G401.6 (cell line): Measurements from ENCODE around the gene SLIT3.
"Not testable (repeated sequence)": the region's sequence is repeated elsewhere in the genome, so short reads cannot be mapped to it uniquely, and the experiment has no call there.

ENCODE experiments used
- FAIRE-seq: peaks from 2 replicates; lab custom pipeline; 2012; peaks lifted over from hg19 to GRCh38; lab: Jason Lieb, UNC

Gene SLIT3

DNA sequence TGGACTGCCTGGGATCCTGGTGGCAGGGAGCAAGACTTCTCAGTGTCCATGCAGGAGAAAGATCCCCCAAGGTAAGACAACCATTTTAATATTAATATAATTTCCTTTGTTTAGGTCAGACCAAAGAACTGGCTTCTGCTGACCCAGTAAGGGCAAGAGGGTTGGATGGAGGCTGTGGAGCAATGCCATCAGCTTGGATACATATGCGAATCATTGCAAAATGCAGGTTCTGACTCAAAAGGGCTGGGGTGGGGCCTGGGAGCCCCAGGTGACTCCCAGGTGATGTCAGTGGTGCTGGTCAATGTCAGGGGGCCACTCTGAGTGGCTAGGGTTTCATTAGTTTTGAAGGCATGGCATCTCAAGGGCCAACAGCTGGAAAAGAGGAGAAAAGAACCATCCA is 632.9 kb downstream of the SLIT3 start:
- FAIRE-seq = no peak

- FAIRE-seq = no peak
Measured at GRCh38 chr5:168667301-168667840, 633.6 kb downstream of the SLIT3 start.

DNA sequence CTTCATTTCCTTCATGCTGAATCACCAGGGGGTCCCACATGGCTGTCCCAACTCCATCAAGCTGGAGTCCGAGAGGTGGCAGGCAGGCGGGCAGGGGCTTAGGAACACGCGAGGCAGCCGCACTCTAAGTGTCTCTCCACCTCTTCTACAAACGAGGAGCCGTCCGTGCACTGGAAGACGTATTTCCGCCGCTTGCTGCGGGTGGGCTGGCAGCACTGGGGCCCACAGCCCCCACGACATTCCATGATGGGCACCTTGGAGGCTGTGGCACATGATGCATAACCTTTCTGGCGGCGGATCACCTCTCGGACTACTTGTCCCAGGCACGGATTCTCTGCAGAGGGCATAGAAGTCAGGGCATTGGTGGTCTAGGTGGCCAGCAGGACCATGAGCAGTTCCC is 634.6 kb downstream of the SLIT3 start:
- no peak for FAIRE-seq

GRCh38 chr5:168663276-168664004 is 637.5 kb downstream of the SLIT3 start:
- no peak for FAIRE-seq

- FAIRE-seq = no peak
Measured at GRCh38 chr5:168661593-168662485, 639.1 kb downstream of the SLIT3 start.

GRCh38 chr5:168660691-168661090 is 640.2 kb downstream of the SLIT3 start:
- no peak for FAIRE-seq

DNA sequence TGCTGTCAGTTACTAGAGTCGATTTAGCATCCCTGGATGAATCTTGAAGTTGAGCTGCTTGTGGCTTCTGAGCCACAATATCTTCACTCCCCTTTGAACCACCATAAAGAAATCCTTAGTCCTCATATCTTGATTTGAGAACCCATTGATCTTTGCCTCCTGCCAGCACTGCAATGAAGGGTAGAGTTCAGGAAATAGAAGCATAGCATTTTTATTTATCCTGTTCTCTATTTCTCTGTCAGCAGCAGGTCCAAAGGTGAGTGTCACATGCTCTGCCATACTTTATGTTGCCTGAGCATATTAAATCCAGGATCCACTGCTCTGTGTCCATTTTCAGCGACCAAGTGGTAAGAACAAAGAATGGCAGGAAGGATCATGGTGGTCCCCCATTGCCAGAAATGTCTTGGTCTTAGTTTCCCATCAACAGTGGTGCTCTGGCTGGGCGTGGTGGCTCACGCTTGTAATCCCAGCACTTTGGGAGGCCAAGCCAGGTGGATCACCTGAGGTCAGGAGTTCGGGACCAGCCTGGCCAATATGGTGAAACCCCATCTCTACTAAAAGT is 641.6 kb downstream of the SLIT3 start:
- no peak for FAIRE-seq

DNA sequence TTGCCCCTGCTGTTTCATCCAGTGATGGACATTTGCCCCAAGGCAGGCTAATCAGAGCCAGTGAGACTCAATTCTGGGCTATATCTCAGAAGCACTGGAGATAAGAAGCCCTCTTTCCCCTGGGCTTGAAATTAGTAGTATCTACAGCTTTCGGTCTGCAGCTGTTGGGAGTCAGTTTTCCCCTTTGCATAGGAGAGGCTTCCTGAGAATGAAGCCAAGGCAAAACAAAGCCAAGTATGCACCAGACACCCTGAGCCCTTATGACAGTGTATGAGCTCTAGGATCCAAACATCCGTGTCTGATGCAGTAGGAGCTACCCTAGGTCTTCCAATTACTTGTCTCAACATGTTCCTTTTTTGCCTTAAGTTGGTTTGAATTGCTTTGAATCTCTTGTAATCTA is 642.5 kb downstream of the SLIT3 start:
- no peak for FAIRE-seq

GRCh38 chr5:168656633-168657032 is 644.3 kb downstream of the SLIT3 start:
- FAIRE-seq = no peak

- no peak for FAIRE-seq
Measured at GRCh38 chr5:168655316-168655715, 645.6 kb downstream of the SLIT3 start.

DNA sequence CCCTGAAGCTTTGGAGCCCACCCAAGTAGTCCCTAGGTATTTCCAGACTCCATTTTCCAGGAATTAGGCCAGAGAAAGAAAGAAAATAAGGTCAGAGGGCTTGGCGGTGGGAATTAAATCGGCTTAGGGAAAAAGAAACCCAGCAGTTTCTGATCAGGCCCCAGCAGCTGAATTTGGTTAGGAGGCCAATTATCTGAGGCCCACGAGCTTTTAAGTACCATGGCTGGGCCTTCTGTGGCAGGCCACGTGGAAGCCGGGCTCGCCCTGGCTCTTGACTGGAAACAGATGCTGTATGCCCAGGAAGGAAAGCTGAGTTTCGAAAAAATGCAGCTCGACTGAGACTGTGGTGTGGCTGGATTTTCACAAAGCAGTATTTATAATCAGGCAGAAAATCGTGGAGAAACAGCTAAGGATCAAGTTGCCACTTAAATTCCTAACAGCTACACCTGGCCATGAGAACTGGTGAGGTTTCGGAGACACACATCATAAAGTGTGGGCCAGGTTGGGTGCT is 646.7 kb downstream of the SLIT3 start:
- FAIRE-seq = no peak

DNA sequence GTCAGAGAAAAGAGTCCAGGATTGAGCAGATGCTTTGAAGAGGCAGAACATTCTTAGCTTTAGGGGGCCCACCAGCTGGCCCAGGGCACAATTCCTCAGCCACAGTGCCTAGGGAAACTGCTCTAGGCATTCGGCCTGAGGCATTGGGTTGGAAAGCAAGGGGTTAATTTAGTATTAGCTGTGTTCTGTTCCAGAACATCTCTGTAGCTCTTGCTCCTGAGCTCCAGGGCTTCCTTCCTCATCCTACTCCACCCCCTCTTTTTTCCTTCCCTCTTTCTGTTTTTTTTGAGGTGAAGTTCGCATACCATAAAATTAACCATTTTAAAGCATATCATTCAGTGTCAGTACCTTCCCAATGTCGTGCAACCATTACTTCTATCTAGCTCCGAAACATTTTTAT is 647.3 kb downstream of the SLIT3 start:
- FAIRE-seq = no peak

- FAIRE-seq = no peak
Measured at GRCh38 chr5:168651648-168652047, 649.3 kb downstream of the SLIT3 start.

- no peak for FAIRE-seq
Measured at GRCh38 chr5:168649306-168649705, 651.6 kb downstream of the SLIT3 start.

DNA sequence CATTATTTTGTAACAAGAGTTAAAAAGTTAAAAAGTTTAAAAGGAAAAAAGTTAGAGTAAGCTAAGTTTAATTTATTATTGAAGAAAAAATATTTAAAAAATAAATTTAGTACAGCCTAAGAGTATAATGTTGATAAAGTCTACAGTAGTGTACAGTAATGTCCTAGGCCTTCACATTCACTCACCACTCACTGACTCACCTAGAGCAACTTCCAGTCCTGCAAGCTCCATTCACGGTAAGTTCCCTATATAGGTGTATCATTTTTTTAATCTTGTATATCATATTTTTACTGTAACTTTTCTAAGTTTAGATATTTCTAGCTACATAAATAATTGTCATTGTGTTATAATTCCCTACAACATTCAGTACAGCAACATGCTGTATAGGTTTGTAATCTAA is 652.4 kb downstream of the SLIT3 start:
- FAIRE-seq = no peak

GRCh38 chr5:168648016-168648415 is 652.9 kb downstream of the SLIT3 start:
- FAIRE-seq = no peak

GRCh38 chr5:168647083-168647482 is 653.9 kb downstream of the SLIT3 start:
- no peak for FAIRE-seq

GRCh38 chr5:168646335-168646734 is 654.6 kb downstream of the SLIT3 start:
- no peak for FAIRE-seq

DNA sequence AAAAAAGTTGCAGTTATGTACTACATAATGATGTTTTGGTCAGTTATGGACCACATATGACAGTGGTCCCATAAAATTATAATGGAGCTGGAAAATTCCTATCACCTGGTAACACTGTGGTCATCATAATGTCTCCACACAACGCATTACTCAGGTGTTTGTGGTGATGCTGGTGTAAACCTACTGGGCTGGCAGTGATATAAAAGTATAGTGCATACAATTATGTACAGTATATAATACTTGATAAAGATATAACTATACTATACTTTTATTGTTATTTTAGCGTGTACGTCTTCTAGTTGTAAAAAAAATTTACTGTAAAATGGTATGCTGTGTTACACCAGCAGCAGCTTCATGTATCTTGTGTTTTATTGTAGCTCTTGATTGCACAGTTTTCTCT is 655.7 kb downstream of the SLIT3 start:
- no peak for FAIRE-seq

DNA sequence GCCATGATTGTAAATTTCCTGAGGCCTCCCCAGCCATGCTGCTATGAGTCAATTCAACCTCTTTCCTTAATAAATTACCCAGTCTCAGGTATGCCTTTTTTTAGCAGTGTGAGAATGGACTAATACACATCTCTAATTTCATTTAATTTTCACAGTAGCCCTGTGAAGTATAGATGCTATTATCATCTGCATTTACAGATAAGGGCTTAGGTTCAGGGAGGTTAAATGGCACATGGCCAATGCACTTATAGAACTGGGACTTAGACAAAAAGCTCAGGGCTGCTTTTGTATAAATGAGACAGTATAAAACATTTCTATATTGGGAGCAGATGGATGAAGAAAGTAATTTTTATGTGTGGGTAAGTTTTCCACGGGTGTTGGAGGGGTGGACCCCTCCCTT is 658.9 kb downstream of the SLIT3 start:
- no peak for FAIRE-seq

DNA sequence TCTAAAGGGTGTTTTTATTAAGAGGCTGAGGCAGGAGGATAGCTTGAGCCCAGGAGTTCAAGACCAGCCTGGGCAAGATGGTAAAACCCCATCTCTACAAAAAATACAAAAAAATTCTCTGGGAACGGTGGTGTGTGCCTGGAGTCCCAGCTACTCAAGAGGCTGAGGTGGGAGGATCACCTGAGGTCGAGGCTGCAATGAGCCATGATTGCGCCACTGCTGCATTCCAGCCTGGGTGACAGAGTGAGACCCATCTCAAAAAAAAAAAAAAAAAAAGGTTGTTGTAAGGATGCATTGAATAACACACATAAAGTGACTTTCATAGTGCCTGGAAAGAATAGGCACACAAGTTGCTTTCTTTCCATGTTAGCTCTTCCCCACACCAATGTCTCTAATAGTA is 662.1 kb downstream of the SLIT3 start:
- not testable (repeated sequence) for FAIRE-seq

- FAIRE-seq = no peak
Measured at GRCh38 chr5:168637793-168638192, 663.1 kb downstream of the SLIT3 start.

DNA sequence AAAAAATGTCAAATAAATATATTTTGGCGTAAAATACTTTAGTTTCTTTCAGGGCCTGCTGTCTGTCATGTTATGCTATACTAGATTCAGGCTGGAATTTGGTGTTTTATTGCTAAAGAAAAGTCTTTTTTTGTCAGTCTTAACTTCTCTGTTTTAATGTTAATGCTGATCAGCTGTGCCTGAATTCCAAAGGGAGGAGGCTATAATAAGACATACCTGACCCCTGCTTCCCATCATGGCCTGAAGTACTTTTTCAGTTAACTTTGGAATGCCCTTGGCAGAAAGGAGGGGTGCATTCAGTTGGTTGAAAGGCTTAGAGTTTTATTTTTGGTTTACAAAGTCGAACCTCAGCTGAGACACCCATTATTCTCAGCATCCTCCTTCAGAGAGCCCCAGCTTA is 663.7 kb downstream of the SLIT3 start:
- no peak for FAIRE-seq
